A549 (cell line): ENCODE results near the gene TECPR2. TPM values are rescaled to one million over a fixed set of nuclear protein-coding genes. Genes with fewer than 3 reads are reported as not detected.

ENCODE experiments used
- ATAC-seq, 2 experiments: fragments of 200-7000 bp in 1 of 2; fragments of >200 bp in 1 of 2; cut with Nextera tagmentation in 1 of 2; cut with Tn5 transposase in 1 of 2; 3 replicates each; pipeline versions ENCODE4 v1.8.0 to v1.9.1; 2018 to 2020; ENCODE audit warnings: mild to moderate bottlenecking in 1 of 2, moderate library complexity in 1 of 2
- CTCF ChIA-PET: fragments of 300-600 bp; sonication (Branson Sonifier 250); formaldehyde crosslinking; extraction: SDS; loops from one replicate; lab custom pipeline; 2021; ENCODE audit warnings: antibody characterized with exemption, inconsistent platforms; lab: Yijun Ruan, JAX
- POLR2A ChIA-PET: fragments of 350-600 bp; formaldehyde crosslinking; extraction: SDS; loops from one replicate; lab custom pipeline; 2021; ENCODE audit warnings: antibody characterized with exemption, inconsistent platforms; lab: Yijun Ruan, JAX
- DNase-seq, 2 experiments: peaks; one replicate each; pipeline versions ENCODE4 v3.0.0 to v3.0.0-alpha.2; 2011 to 2016; ENCODE audit warnings: low read depth in 1 of 2, low spot score in 1 of 2
- FAIRE-seq: peaks from 2 replicates; lab custom pipeline; 2011; peaks lifted over from hg19 to GRCh38; lab: Jason Lieb, UNC
- H3K27ac ChIP-seq, 2 experiments: fragments of >200 bp; sonication (Bioruptor Twin); formaldehyde crosslinking; 3 replicates each; pipeline ENCODE4 v1.5.1; 2016 to 2017
- H3K4me1 ChIP-seq: fragments of >200 bp; sonication (Bioruptor Twin); formaldehyde crosslinking; 3 replicates; pipeline ENCODE4 v1.6.1; 2016
- H3K4me2 ChIP-seq: fragments of >200 bp; sonication (Bioruptor Twin); formaldehyde crosslinking; 3 replicates; pipeline ENCODE4 v1.6.1; 2016
- H3K4me3 ChIP-seq: fragments of >200 bp; sonication (Bioruptor Twin); formaldehyde crosslinking; 3 replicates; pipeline ENCODE4 v1.5.1; 2016
- H3K9me3 ChIP-seq: fragments of >200 bp; sonication (Bioruptor Twin); formaldehyde crosslinking; 3 replicates; pipeline ENCODE4 v1.6.1; 2016
- CBX8 ChIP-seq: fragments of 200-600 bp; sonication (generic); IDR thresholded peaks from 2 replicates; pipeline ENCODE4 v1.6.1; 2016
- ELK1 ChIP-seq: fragments of 150-350 bp; IDR thresholded peaks from 2 replicates; pipeline ENCODE4 v1.6.1; 2014; ENCODE audit warnings: low read depth, mild to moderate bottlenecking, low read length
- FOSB ChIP-seq: fragments of 250-450 bp; sonication (Bioruptor Pico); IDR thresholded peaks from 2 replicates; pipeline ENCODE4 v1.5.0; 2020; ENCODE audit warnings: mild to moderate bottlenecking, moderate library complexity
- FOXS1 ChIP-seq: fragments of 250-450 bp; sonication (Bioruptor Pico); IDR thresholded peaks from 2 replicates; pipeline ENCODE4 v1.5.0; 2020; ENCODE audit warnings: mild to moderate bottlenecking, moderate library complexity
- HDAC2 ChIP-seq: fragments of 200-600 bp; sonication (generic); IDR thresholded peaks from 2 replicates; pipeline ENCODE4 v1.6.1; 2016
- HES2 ChIP-seq: fragments of >200 bp; sonication (Bioruptor Twin); formaldehyde crosslinking; IDR thresholded peaks from 2 replicates; pipeline ENCODE4 v1.6.1; 2016
- HOXA7 ChIP-seq: fragments of 250-450 bp; sonication (Bioruptor Pico); IDR thresholded peaks from 2 replicates; pipeline ENCODE4 v1.5.0; 2020; ENCODE audit warnings: mild to moderate bottlenecking, moderate library complexity
- JUN ChIP-seq, 2 experiments: fragments of >200 bp; sonication (Bioruptor Twin); formaldehyde crosslinking; IDR thresholded peaks; 2 replicates in 1 of 2; 3 replicates in 1 of 2; pipeline ENCODE4 v1.6.1; 2016 to 2017
- JUNB ChIP-seq: fragments of >200 bp; sonication (Bioruptor Twin); formaldehyde crosslinking; IDR thresholded peaks from 2 replicates; pipeline ENCODE4 v1.6.1; 2016
- KDM1A ChIP-seq: fragments of 200-600 bp; sonication (generic); IDR thresholded peaks from 2 replicates; pipeline ENCODE4 v1.6.1; 2016; ENCODE audit warnings: low read depth, mild to moderate bottlenecking
- MAX ChIP-seq: IDR thresholded peaks from 2 replicates; pipeline ENCODE4 v1.6.1; 2012
- MAZ ChIP-seq: fragments of 150-350 bp; IDR thresholded peaks from 2 replicates; pipeline ENCODE4 v1.6.1; 2014; ENCODE audit warnings: antibody characterized with exemption, low read depth, low read length, borderline replicate concordance
- MYC ChIP-seq: IDR thresholded peaks from 2 replicates; pipeline ENCODE4 v1.6.1; 2012; ENCODE audit warnings: mild to moderate bottlenecking, inconsistent platforms, low read length, improper control_type of control experiment, borderline replicate concordance
- NFE2L2 ChIP-seq: fragments of 150-350 bp; conservative IDR thresholded peaks from 2 replicates; pipeline ENCODE4 v1.6.1; 2014; ENCODE audit warnings: low read length
- PHF8 ChIP-seq: fragments of 200-600 bp; sonication (generic); IDR thresholded peaks from 2 replicates; pipeline ENCODE4 v1.6.1; 2016; ENCODE audit warnings: low read depth, mild to moderate bottlenecking, antibody characterized with exemption, moderate library complexity, borderline replicate concordance
- RCOR1 ChIP-seq: fragments of 150-350 bp; IDR thresholded peaks from 2 replicates; pipeline ENCODE4 v1.6.1; 2014; ENCODE audit warnings: antibody characterized with exemption, low read length, low read depth
- RNF2 ChIP-seq: fragments of 200-600 bp; sonication (generic); IDR thresholded peaks from 2 replicates; pipeline ENCODE4 v1.6.1; 2016; ENCODE audit warnings: low read depth, mild to moderate bottlenecking, antibody characterized with exemption, moderate library complexity, borderline replicate concordance
- TP53 ChIP-seq: fragments of 250-450 bp; sonication (Bioruptor Pico); IDR thresholded peaks from 2 replicates; pipeline ENCODE4 v1.5.0; 2021; ENCODE audit warnings: mild to moderate bottlenecking, moderate library complexity
- USF2 ChIP-seq: fragments of 450-650 bp; IDR thresholded peaks from 2 replicates; pipeline ENCODE4 v1.6.1; 2014; ENCODE audit warnings: antibody characterized with exemption
- ZFP36 ChIP-seq: fragments of 450-650 bp; IDR thresholded peaks from 2 replicates; pipeline ENCODE4 v1.6.1; 2014; ENCODE audit warnings: borderline replicate concordance; ENCODE audit not compliant: partially characterized antibody
- ZNF302 ChIP-seq: fragments of 250-450 bp; sonication (Bioruptor Pico); IDR thresholded peaks from 2 replicates; pipeline ENCODE4 v1.9.0; 2021; ENCODE audit warnings: inconsistent platforms, mild to moderate bottlenecking, moderate library complexity
- WGBS: methylation state at CpG from one replicate; pipeline ENCODE4 v1.1.6; 2017; ENCODE audit errors: missing lambda C conversion rate; 5-methylcytosine and 5-hydroxymethylcytosine counted together
- polyA plus RNA-seq, 4 experiments: library from polyadenylated mRNA; depleted of rRNA in 3 of 4; stranded (reverse); fragments of >200 nt; fragmentation: RNase III in 1 of 4; extraction: RNeasy Plus Mini Kit Qiagen cat#74134 plus additional on column Dnase treatment in 1 of 4; gene quantifications; 2 replicates in 3 of 4; 3 replicates in 1 of 4; pipeline ENCODE4 v1.2.3, GENCODE V29; 2011 to 2017

Gene TECPR2
- polyA plus RNA-seq, 2 of the 4 experiments (the other 2 are of a cell fraction), result 5.9 to 7.6 TPM

GRCh38 chr14:102362084-102362483 is 657 bp upstream of the TECPR2 start:
- CTCF ChIA-PET, result interaction anchor here (1.5 to 1.6 kb wide), 3 partner anchors 13 to 45 kb away, joined by 3 to 4 read pairs (median 4); no protein-coding TSS in a partner anchor
- TF ChIP-seq ZFP36 (no peak), HES2 (no peak), TP53 (CRISPR knock-in tag) (no peak), FOXS1 (CRISPR knock-in tag) (no peak), USF2 (no peak), ZNF302 (CRISPR knock-in tag) (no peak), NFE2L2 (no peak), ELK1 (no peak), HDAC2 (0 out of 2 replicates have a peak, but pooled peaks have one; percentile 48), RNF2 (no peak), MYC (no peak), KDM1A (peak; percentile 88)
- TF ChIP-seq, all 56 proteins: peak for 2
- DNase-seq (peak in 1 of 2 experiments; percentile 22), ATAC-seq (peak; percentile 10 to 12; a peak in 3 of 6 replicates), FAIRE-seq (no peak)
- H3K4me3 ChIP-seq, result peak overlapping the region; percentile 87
- H3K9me3 ChIP-seq, result no peaks in the 10 kb centered on the region
- peak overlapping the region; percentile 88 to 97 for H3K27ac ChIP-seq
- H3K4me1 ChIP-seq, result peaks cover 14% of the 10 kb centered on the region; the same call in 2 of the 3 replicates
- POLR2A ChIA-PET, result interaction anchor here (0.6 to 1.3 kb wide), 7 partner anchors 8 to 45 kb away, joined by 3 to 4 read pairs (median 3); no protein-coding TSS in a partner anchor
- WGBS, result 1% methylated on average over 4 of the region's 4 CpGs
- H3K4me2 ChIP-seq, result peak overlapping the region; percentile 86

- Histone ChIP-seq H3K4me1 (peaks cover 14% of the 10 kb centered on the region; the same call in 2 of the 3 replicates), H3K4me3 (peak overlapping the region; percentile 87), H3K27ac (peak overlapping the region; percentile 88 to 97), H3K9me3 (no peaks in the 10 kb centered on the region), H3K4me2 (peak overlapping the region; percentile 89)
- POLR2A ChIA-PET, result interaction anchor here (0.7 to 1.3 kb wide), 5 partner anchors 9 to 46 kb away, joined by 3 to 4 read pairs (median 3); no protein-coding TSS in a partner anchor
- DNase-seq (peak; percentile 16 to 23), ATAC-seq (peak; percentile 53 to 69)
- CTCF ChIA-PET, result no interaction called here
- TF ChIP-seq CBX8 (no peak), PHF8 (peak; percentile 79), JUN (IDR thresholded peaks at IDR 0.05) (0 out of 5 replicates have a peak, but pooled peaks of 1 of the 2 experiments have one; percentile 15)
- TF ChIP-seq, all 56 proteins: peak for 2
- FAIRE-seq, result no peak
- WGBS, result 19% methylated on average over 13 of the region's 53 CpGs
These were observed 622 bp downstream of the TECPR2 start for GRCh38 chr14:102363182-102363943.

GRCh38 chr14:102370305-102370809 is 7.6 kb downstream of the TECPR2 start:
- WGBS, result 89% methylated on average over 11 of the region's 11 CpGs
- Histone ChIP-seq H3K4me1 (no peaks in the 10 kb centered on the region), H3K4me3 (no peak overlapping the region), H3K4me2 (no peak overlapping the region), H3K27ac (no peak overlapping the region), H3K9me3 (no peaks in the 10 kb centered on the region)
- no peak for FAIRE-seq
- no peak for TF ChIP-seq FOXS1 (CRISPR knock-in tag)
- TF ChIP-seq FOSB (CRISPR knock-in tag), result no peak
- TF ChIP-seq RCOR1, result no peak
- TF ChIP-seq MAZ, result no peak
- TF ChIP-seq NFE2L2, result no peak
- no peak for TF ChIP-seq JUNB
- TF ChIP-seq HOXA7, result no peak
- no peak for TF ChIP-seq MAX
- CTCF ChIA-PET, result no interaction called here
- POLR2A ChIA-PET, result no interaction called here
- ATAC-seq, result no peak; a peak in 1 of 6 replicates
- peak in 1 of 2 experiments; percentile 6 for DNase-seq
